NCI-H748 (cell line): ENCODE measurements around the gene TMEM170B.
A peak's percentile ranks its signal among the peaks of the same experiment; 100 is the strongest.

Source experiments
- DNase-seq: peaks from one replicate; lab custom pipeline; 2025; ENCODE audit not compliant: unreplicated experiment; lab: John Stamatoyannopoulos, UW

Gene TMEM170B

GRCh38 chr6:11584244-11584643 is 46.7 kb downstream of the TMEM170B start:
- DNase-seq, result no peak

DNA sequence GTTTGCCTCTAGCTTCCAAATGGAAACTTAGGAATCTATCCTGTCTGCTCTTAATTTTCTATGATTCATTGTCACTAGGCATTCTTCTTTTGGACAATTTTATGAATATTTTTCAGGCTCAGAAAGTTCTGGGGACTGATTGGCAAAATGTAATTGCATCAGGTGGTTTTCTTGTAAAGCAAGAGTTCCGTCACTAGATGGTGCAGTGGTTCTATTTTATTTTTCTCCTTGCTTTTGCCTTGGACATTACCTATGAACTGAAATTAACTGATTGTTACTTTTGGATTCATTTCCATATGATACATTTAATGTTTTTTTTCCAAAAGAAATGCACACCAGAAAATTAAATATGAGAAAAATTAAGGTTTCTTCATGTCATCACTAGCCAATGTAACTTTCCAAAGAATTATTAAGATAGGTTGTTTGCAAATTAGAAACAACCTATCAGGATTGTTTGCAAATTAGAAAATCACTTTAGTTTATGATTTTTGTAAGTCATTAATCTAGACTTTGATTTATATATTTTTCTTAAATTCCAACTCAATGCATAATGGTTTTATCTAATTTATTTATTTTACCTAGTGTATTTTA is 48.0 kb downstream of the TMEM170B start:
- peak; percentile 49 for DNase-seq

GRCh38 chr6:11586117-11586516 is 48.6 kb downstream of the TMEM170B start:
- DNase-seq, result no peak

GRCh38 chr6:11586536-11586935 is 49.0 kb downstream of the TMEM170B start:
- peak; percentile 6 for DNase-seq

GRCh38 chr6:11589261-11589660 is 51.7 kb downstream of the TMEM170B start:
- DNase-seq, result no peak

DNA sequence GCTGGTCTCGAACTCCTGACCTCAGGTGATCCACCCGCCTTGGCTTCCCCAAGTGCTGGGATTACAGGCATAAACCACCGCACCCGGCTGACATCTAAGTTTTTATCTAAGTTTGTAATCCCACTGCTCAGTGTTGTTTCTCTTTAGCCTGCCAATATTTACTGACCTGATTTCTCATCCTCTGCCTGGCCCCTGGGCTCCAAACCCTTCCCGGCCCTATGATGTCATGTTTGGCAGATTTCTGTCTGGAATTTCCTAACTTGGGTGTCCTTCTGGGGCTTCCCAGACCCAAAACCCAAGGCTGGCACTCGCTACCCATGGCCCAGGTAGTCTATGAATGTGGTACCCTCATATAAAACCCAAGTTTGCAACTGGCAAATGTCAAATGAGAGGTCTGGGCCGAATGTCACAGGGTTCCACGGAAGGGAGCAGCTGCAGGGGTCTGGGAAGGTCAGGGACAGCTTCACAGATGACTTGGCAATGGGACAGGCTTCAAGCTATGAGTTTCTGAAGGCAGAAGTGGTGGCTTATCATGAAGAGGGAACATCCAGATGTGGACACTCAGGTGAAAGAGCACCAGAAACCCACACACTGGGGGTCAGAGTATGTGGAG is 54.9 kb downstream of the TMEM170B start:
- DNase-seq, result no peak

DNA sequence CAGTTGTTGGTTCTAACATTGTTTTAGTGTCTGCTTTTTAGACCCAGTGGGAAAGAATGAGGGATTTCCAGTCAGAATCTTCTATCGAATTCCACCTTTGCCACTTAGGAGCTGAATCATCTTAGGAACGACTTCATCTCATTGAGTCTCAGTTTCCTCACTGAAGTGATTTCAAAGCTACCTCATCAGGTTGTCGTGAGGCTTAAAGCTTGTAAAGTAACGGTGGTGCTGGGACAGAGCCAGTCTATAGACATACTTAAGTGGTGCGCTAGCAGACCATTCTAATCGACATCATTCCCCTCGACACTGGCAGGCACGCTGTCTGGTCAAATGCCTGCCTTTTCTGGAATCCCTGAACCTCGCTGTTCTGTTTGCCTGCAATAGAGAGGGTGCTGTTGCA is 55.5 kb downstream of the TMEM170B start:
- no peak for DNase-seq

- peak; percentile 19 for DNase-seq
Measured at GRCh38 chr6:11595903-11596302, 58.4 kb downstream of the TMEM170B start.

DNA sequence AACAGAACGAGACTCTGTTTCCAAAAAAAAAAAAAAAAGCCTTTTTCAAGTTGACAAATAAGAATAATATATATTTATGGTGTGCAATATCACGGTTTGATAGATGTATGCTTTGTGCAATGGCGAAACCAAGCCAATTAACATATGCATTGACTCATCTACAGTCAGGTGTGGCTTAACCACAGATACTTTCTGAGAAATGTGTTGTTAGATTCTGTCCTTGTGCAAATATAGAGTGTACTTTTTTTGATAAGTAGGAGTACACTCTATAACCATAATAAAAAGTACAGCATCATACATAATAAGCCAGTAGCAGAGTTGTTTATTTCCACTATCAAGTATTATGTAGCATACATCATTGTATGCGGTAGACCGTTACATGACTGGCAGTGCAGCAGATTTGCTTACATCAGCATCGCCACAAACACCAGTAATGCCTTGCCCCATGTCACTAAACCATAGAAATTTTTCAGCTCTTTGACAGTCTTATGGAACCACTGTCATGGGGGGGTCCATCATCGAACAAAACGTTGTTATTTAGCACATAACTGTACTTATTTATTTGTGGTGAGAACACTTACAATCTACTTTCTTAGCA is 59.2 kb downstream of the TMEM170B start:
- DNase-seq, result no peak

- no peak for DNase-seq
Measured at GRCh38 chr6:11598687-11599086, 61.1 kb downstream of the TMEM170B start.

- no peak for DNase-seq
Measured at GRCh38 chr6:11600251-11600650, 62.7 kb downstream of the TMEM170B start.

DNA sequence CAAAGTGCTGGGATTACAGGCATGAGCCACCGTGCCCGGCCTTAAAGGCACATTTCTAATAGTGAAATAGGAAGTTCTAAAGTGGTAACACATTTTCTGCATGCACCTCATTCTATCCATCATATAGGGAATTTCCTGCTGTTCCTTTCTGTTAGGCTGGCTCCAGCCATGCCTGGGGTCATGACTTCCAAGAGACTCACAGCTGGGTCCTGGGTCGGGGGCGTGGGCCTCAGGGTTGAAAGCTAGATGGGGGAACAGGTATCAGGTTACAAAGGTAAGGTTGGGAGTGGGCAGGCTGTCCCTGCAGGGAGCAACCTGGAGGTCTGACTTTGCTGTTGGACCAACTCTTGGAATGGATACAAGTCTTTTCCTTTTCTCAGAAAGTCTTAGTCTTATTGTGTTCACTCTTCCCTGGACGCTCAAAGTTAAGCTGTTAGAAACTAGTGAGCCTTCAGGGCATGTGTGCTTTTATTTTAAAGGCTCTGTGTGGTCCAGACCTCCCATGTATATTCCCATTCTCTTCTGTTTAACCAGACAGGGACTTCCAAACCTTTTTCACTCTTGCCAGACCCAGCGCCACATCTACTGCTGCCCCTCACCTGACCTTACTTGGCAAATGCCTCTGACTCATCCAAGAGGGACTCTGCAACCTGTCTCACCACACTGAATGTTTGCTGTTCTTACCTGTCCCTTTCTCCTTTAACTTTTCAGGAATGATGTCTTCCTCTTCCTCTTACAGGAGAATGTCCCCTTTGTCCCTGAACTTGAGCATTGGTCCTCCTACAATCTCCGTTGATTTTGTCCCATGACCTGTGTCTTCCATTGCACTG is 64.4 kb downstream of the TMEM170B start:
- no peak for DNase-seq

DNA sequence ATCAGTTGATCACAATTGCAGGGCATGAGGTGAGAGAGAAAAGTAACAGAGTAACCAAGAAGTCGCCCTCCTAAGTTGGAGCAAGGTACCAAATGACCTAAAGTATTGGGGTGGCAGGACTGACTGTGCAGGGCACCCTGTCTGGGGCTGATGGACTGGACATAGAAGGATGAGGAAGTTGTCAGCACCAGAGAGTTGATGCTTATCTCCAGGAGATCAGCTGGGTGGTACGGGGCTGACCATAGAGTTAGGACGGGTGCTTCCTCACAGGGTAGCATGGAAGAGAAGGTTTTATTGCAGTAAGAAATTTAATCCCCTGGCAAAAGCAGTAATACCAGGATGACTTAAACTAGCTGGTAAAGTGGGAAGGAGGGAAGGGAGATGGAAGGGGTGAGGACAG is 66.7 kb downstream of the TMEM170B start:
- DNase-seq, result no peak

- DNase-seq, result no peak
Measured at GRCh38 chr6:11604836-11605506, 67.4 kb downstream of the TMEM170B start.

- no peak for DNase-seq
Measured at GRCh38 chr6:11605507-11605905, 68.0 kb downstream of the TMEM170B start.

DNA sequence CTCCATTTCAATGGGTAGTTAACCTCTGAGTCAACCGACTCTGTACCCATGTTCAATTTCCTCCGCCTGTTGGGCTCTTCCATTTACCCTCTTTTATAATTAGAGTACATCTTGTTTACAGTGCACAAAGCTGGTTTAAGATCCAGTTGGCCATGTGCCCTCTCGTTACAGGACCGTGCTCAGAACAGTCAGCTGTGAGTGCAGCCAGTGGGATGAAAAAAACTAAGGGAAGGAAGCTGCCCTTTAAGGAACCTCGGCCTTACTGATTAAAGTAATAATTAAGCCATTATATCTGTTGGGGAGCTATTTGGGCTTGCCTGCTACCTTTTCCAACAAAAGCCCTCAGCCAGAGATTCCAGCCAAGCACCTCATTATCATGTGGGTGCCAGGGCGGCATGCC is 68.8 kb downstream of the TMEM170B start:
- peak; percentile 73 for DNase-seq

- DNase-seq, result no peak
Measured at GRCh38 chr6:11607383-11607782, 69.8 kb downstream of the TMEM170B start.

- DNase-seq, result no peak
Measured at GRCh38 chr6:11608600-11609323, 71.2 kb downstream of the TMEM170B start.

GRCh38 chr6:11609324-11610071 is 71.9 kb downstream of the TMEM170B start:
- no peak for DNase-seq

GRCh38 chr6:11613336-11613735 is 75.8 kb downstream of the TMEM170B start:
- no peak for DNase-seq
